Activated naive CD8-positive, alpha-beta T cell treated with anti-CD3 and anti-CD28 coated beads for 36 hours (primary cell): ENCODE measurements around the gene BNIP1. TPM values are rescaled to one million over a fixed set of nuclear protein-coding genes. Genes with fewer than 3 reads are reported as not detected.

Experiments used
- DNase-seq: peaks from one replicate; pipeline ENCODE4 v3.0.0; 2021
- H3K27ac Mint-ChIP-seq: one replicate; pipeline ENCODE4 v1.8.0; 2022; ENCODE audit warnings: mild to moderate bottlenecking, moderate library complexity, mixed read lengths
- H3K27me3 Mint-ChIP-seq: one replicate; pipeline ENCODE4 v1.8.0; 2022; ENCODE audit warnings: mild to moderate bottlenecking, mixed read lengths
- H3K36me3 Mint-ChIP-seq: one replicate; pipeline ENCODE4 v1.8.0; 2021; ENCODE audit warnings: mild to moderate bottlenecking, mixed read lengths
- H3K4me1 Mint-ChIP-seq: one replicate; pipeline ENCODE4 v1.8.0; 2021; ENCODE audit warnings: mixed read lengths
- H3K4me3 Mint-ChIP-seq: one replicate; pipeline ENCODE4 v1.8.0; 2022; ENCODE audit warnings: mild to moderate bottlenecking, moderate library complexity, mixed read lengths
- H3K9me3 Mint-ChIP-seq: one replicate; pipeline ENCODE4 v1.8.0; 2022; ENCODE audit warnings: mixed read lengths
- total RNA-seq, 2 experiments: library from RNA; stranded (reverse); gene quantifications; one replicate each; pipeline ENCODE4 v1.2.3, GENCODE V29; 2021

Gene BNIP1
- total RNA-seq, 2 experiments from 2014 or later: 27.4 to 29.4 TPM

DNA sequence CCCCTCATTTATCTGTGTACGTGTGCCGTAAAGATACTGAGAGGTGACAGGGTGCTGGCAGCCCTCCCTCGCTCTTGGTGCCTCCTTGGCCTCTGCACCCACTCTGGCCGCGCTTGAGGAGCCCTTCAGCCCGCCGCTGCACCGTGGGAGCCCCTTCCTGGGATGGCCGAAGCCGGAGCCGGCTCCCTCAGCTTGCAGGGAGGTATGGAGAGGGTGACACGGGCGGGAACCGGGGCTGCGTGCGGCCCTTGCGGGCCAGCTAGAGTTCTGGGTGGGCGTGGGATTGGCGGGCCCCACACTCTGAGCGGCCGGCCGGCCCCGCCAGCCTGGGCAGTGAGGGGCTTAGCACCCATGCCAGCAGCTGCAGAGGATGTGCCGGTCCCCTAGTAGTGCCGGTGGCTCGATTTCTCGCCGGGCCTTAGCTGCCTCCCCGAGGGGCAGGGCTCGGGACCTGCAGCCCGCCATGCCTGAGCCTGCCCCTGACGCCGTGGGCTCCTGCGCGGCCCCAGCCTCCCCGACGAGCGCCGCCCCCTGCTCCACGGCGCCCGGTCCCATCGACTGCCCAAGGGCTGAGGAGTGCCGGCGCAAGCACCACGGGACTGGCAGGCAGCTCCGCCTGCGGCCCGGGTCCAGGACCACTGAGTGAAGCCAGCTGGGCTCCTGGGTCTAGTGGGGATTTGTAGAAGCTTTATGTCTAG, 69.1 kb downstream of the BNIP1 start:
- peaks cover 26% of the 10 kb centered on the region for H3K27me3 Mint-ChIP-seq
- DNase-seq: no peak
- peaks cover 2% of the 10 kb centered on the region for H3K9me3 Mint-ChIP-seq
- no peak overlapping the region for H3K27ac Mint-ChIP-seq
- no peaks in the 10 kb centered on the region for H3K36me3 Mint-ChIP-seq
- H3K4me1 Mint-ChIP-seq: no peaks in the 10 kb centered on the region
- H3K4me3 Mint-ChIP-seq: no peak overlapping the region

Other genes starting within 250 kb of the BNIP1 start
- gene RPL26L1, start 185.1 kb upstream of the BNIP1 start, total RNA-seq: 100 to 1,000 TPM in 1 of 2 experiments, 10 to 100 TPM in 1; 96.4 to 101 TPM
- gene ATP6V0E1, start 160.8 kb upstream of the BNIP1 start, total RNA-seq: 100 to 1,000 TPM; 118 to 121 TPM
- gene CREBRF, start 88.2 kb upstream of the BNIP1 start, total RNA-seq: 1 to 10 TPM; 8.6 to 8.8 TPM
- under 1 TPM; 0.12 to 0.21 TPM for gene NKX2-5, start 90.7 kb downstream of the BNIP1 start, total RNA-seq
- gene STC2, start 183.9 kb downstream of the BNIP1 start, total RNA-seq: 10 to 100 TPM; 41.1 to 41.2 TPM